Measurements from ENCODE around the gene CCL22.

The CCL22 gene

DNA sequence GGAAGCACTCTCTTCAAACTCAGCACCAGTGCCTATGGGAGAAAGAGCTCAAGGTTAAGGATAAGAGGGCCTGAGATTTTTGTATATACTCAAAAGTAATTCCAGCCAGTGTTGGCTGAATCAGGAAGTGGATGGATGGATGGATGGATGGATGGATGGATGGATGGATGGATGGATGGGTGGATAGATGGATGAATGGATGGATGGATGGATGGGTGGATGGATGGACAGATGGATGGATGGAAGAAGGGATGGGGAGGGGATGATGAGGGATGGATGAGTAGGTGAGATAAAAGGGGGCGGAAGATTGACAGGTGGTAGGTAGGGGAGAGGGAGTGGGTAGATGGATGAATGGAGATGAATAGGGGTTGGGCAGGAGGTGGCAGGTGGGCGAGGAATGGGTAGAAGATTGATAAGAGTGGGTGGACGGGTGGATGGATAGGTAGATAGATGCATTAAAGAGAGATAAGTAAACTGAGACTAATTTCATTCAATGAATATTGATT is 17.8 kb downstream of the CCL22 start:
- H3K4me3 ChIP-seq (ENCODE audit: low read length) = no peak overlapping the region
- H3K27ac ChIP-seq (ENCODE audit: low read length) = no peak overlapping the region
- no peaks in the 10 kb centered on the region for H3F3A ChIP-seq (ENCODE audit: insufficient read depth, low read length)

GRCh38 chr16:57377080-57377841 is 18.7 kb downstream of the CCL22 start:
- no peaks in the 10 kb centered on the region for H4K20me1 ChIP-seq (ENCODE audit: insufficient read depth, low read length)
- no peaks in the 10 kb centered on the region for H3K79me2 ChIP-seq (ENCODE audit: low read length)
- H3K4me1 ChIP-seq (ENCODE audit: low read length) = no peaks in the 10 kb centered on the region
- no peaks in the 10 kb centered on the region; the same call in 1 of the 2 replicates for H3K27me3 ChIP-seq (replicated peaks; ENCODE audit: insufficient read depth, low read length)
- H3K9ac ChIP-seq (ENCODE audit: low read length) = no peak overlapping the region
- H2AFZ ChIP-seq (ENCODE audit: low read length) = no peak overlapping the region
- H3K27ac ChIP-seq (ENCODE audit: low read length) = no peak overlapping the region
- H3K4me2 ChIP-seq (ENCODE audit: low read depth, low read length) = no peak overlapping the region
- TF ChIP-seq EZH2 (optimal IDR thresholded peaks at IDR 0.05; ENCODE audit: low read depth, low read length) (no peak), EZH2phosphoT487 (IDR thresholded peaks at IDR 0.05; ENCODE audit: low read length) (no peak), CTCF (IDR thresholded peaks at IDR 0.05; ENCODE audit: low read length) (no peak)
- no peak for DNase-seq
- no peak overlapping the region for H3K4me3 ChIP-seq (ENCODE audit: low read length)
- no peaks in the 10 kb centered on the region for H3K9me2 ChIP-seq (replicated peaks; ENCODE audit: insufficient read depth, low read length)
- no peaks in the 10 kb centered on the region for H3K9me3 ChIP-seq (replicated peaks; ENCODE audit: insufficient read depth, low read length)
- H3F3A ChIP-seq (ENCODE audit: insufficient read depth, low read length) = no peaks in the 10 kb centered on the region
- H3K36me3 ChIP-seq (replicated peaks; ENCODE audit: insufficient read depth, low read length) = no peaks in the 10 kb centered on the region

More for the DNA sequence above, 17.8 kb downstream of the CCL22 start:
- no peak for DNase-seq
- Histone ChIP-seq H3K9me2 (replicated peaks; ENCODE audit: insufficient read depth, low read length) (no peaks in the 10 kb centered on the region), H3K9ac (ENCODE audit: low read length) (no peak overlapping the region), H4K20me1 (ENCODE audit: insufficient read depth, low read length) (no peaks in the 10 kb centered on the region), H3K9me3 (replicated peaks; ENCODE audit: insufficient read depth, low read length) (no peaks in the 10 kb centered on the region), H3K27me3 (replicated peaks; ENCODE audit: insufficient read depth, low read length) (peaks cover 8% of the 10 kb centered on the region; the same call in 1 of the 2 replicates), H3K36me3 (replicated peaks; ENCODE audit: insufficient read depth, low read length) (no peaks in the 10 kb centered on the region), H3K4me1 (ENCODE audit: low read length) (no peaks in the 10 kb centered on the region), H3K4me2 (ENCODE audit: low read depth, low read length) (no peak overlapping the region), H2AFZ (ENCODE audit: low read length) (no peak overlapping the region), H3K79me2 (ENCODE audit: low read length) (no peaks in the 10 kb centered on the region)
- TF ChIP-seq EZH2phosphoT487 (IDR thresholded peaks at IDR 0.05; ENCODE audit: low read length) (no peak), CTCF (IDR thresholded peaks at IDR 0.05; ENCODE audit: low read length) (no peak), EZH2 (optimal IDR thresholded peaks at IDR 0.05; ENCODE audit: low read depth, low read length) (no peak)

GRCh38 chr16:57379579-57379978 is 21.0 kb downstream of the CCL22 start:
- Histone ChIP-seq H3F3A (ENCODE audit: insufficient read depth, low read length) (no peaks in the 10 kb centered on the region), H3K9me2 (replicated peaks; ENCODE audit: insufficient read depth, low read length) (no peaks in the 10 kb centered on the region), H3K27ac (ENCODE audit: low read length) (no peak overlapping the region), H3K9ac (ENCODE audit: low read length) (no peak overlapping the region), H3K79me2 (ENCODE audit: low read length) (no peaks in the 10 kb centered on the region), H2AFZ (ENCODE audit: low read length) (no peak overlapping the region), H3K27me3 (replicated peaks; ENCODE audit: insufficient read depth, low read length) (no peaks in the 10 kb centered on the region), H3K4me1 (ENCODE audit: low read length) (no peaks in the 10 kb centered on the region), H3K36me3 (replicated peaks; ENCODE audit: insufficient read depth, low read length) (no peaks in the 10 kb centered on the region), H4K20me1 (ENCODE audit: insufficient read depth, low read length) (no peaks in the 10 kb centered on the region), H3K4me2 (ENCODE audit: low read depth, low read length) (no peak overlapping the region), H3K4me3 (ENCODE audit: low read length) (no peak overlapping the region), H3K9me3 (replicated peaks; ENCODE audit: insufficient read depth, low read length) (no peaks in the 10 kb centered on the region)
- DNase-seq = no peak
- no peak for TF ChIP-seq EZH2phosphoT487 (IDR thresholded peaks at IDR 0.05; ENCODE audit: low read length)
- no peak for TF ChIP-seq EZH2 (optimal IDR thresholded peaks at IDR 0.05; ENCODE audit: low read depth, low read length)
- TF ChIP-seq CTCF (IDR thresholded peaks at IDR 0.05; ENCODE audit: low read length) = no peak

All from MM.1S (cell line).